PC-3 (cell line): ENCODE measurements around the gene PKN1. TPM values are rescaled to one million over a fixed set of nuclear protein-coding genes. Genes with fewer than 3 reads are reported as not detected.

Experiments
- ATAC-seq: fragments of 200-7000 bp; cut with Tn5 transposase; 2 replicates; pipeline ENCODE4 v1.9.1; 2020; ENCODE audit warnings: mild to moderate bottlenecking, moderate library complexity
- BruUV-seq: library from RNA; stranded (reverse); fragments of 400-500 nt; replicated peaks from 2 replicates; lab custom pipeline; 2021; lab: Mats Ljungman, UMichigan
- CTCF ChIA-PET: fragments of 300-600 bp; sonication (Branson Sonifier 250); formaldehyde crosslinking; loops from one replicate; lab custom pipeline; 2022; ENCODE audit warnings: antibody characterized with exemption; lab: Charles Lee
- POLR2A ChIA-PET: fragments of 300-600 bp; sonication (Branson Sonifier 250); formaldehyde crosslinking; loops from one replicate; lab custom pipeline; 2022; ENCODE audit warnings: antibody characterized with exemption; ENCODE audit not compliant: unreplicated experiment; lab: Charles Lee
- DNase-seq: peaks from one replicate; pipeline ENCODE4 v3.0.0-alpha.2; 2015
- H2AFZ ChIP-seq: fragments of 300-600 bp; sonication (generic); 2 replicates; pipeline ENCODE4 v1.6.0; 2016; ENCODE audit warnings: antibody characterized with exemption, low read length
- H3F3A ChIP-seq: fragments of 300-600 bp; sonication (generic); one replicate; pipeline ENCODE4 v1.6.0; 2017; ENCODE audit warnings: antibody characterized with exemption, low read length, control low read depth, mild to moderate bottlenecking; ENCODE audit not compliant: unreplicated experiment
- H3K27ac ChIP-seq: fragments of 300-600 bp; sonication (generic); 2 replicates; pipeline ENCODE4 v1.5.1; 2016; ENCODE audit warnings: mild to moderate bottlenecking, low read length
- H3K27me3 ChIP-seq: fragments of 300-600 bp; sonication (generic); 2 replicates; pipeline ENCODE4 v1.6.1; 2016; ENCODE audit warnings: low read length, mixed read lengths
- H3K36me3 ChIP-seq: fragments of 300-600 bp; sonication (generic); 2 replicates; pipeline ENCODE4 v1.6.1; 2016; ENCODE audit warnings: low read depth, mixed run types, low read length, mixed read lengths
- H3K4me1 ChIP-seq: fragments of 300-600 bp; sonication (generic); 2 replicates; pipeline ENCODE4 v1.5.1; 2016; ENCODE audit warnings: low read length; ENCODE audit not compliant: insufficient read depth
- H3K4me2 ChIP-seq: fragments of 300-600 bp; sonication (generic); 2 replicates; pipeline ENCODE4 v1.6.0; 2016; ENCODE audit warnings: low read length
- H3K4me3 ChIP-seq: fragments of 300-600 bp; sonication (generic); 2 replicates; pipeline ENCODE4 v1.5.1; 2016; ENCODE audit warnings: mild to moderate bottlenecking, low read length, mixed read lengths
- H3K79me2 ChIP-seq: fragments of 300-600 bp; sonication (generic); 2 replicates; pipeline ENCODE4 v1.6.1; 2017; ENCODE audit warnings: low read length, mixed read lengths
- H3K9ac ChIP-seq: fragments of 300-600 bp; sonication (generic); 2 replicates; pipeline ENCODE4 v1.6.0; 2016; ENCODE audit warnings: mild to moderate bottlenecking, low read length
- H3K9me2 ChIP-seq: fragments of 300-600 bp; sonication (generic); replicated peaks from 2 replicates; pipeline ENCODE4 v1.6.1; 2016; ENCODE audit warnings: mixed run types, low read length, mixed read lengths
- H3K9me3 ChIP-seq: fragments of 300-600 bp; sonication (generic); 2 replicates; pipeline ENCODE4 v1.6.1; 2016; ENCODE audit warnings: low read length, mixed read lengths
- H4K20me1 ChIP-seq: fragments of 300-600 bp; sonication (generic); 2 replicates; pipeline ENCODE4 v1.6.1; 2016; ENCODE audit warnings: low read length, mixed read lengths
- EZH2 ChIP-seq: fragments of 300-600 bp; sonication (generic); IDR thresholded peaks from one replicate; pipeline ENCODE4 v1.6.1; 2017; ENCODE audit warnings: antibody characterized with exemption, mild to moderate bottlenecking, low read length; ENCODE audit not compliant: unreplicated experiment
- EZH2phosphoT487 ChIP-seq: fragments of 300-600 bp; sonication (generic); IDR thresholded peaks from 2 replicates; pipeline ENCODE4 v1.6.1; 2018; ENCODE audit warnings: mild to moderate bottlenecking, antibody characterized with exemption, low read length, borderline replicate concordance
- intact Hi-C: fragments of 100-400 bp; cut with micrococcal nuclease; formaldehyde crosslinking; loops from 2 replicates; pipeline ENCODE4 v1.9.0; 2023
- total RNA-seq: library from RNA; depleted of rRNA; stranded (reverse); fragments of >200 nt; gene quantifications from 2 replicates; pipeline ENCODE4 v1.2.3, GENCODE V29; 2014
- TF ChIP-seq, protein P1 (sequence below): fragments of 300-600 bp; sonication (generic); conservative IDR thresholded peaks from 2 replicates; pipeline ENCODE4 v1.5.1; 2017; ENCODE audit warnings: antibody characterized with exemption, low read depth, mild to moderate bottlenecking, low read length

The PKN1 gene
- total RNA-seq, 1 experiment from 2014 or later = 186 TPM

DNA sequence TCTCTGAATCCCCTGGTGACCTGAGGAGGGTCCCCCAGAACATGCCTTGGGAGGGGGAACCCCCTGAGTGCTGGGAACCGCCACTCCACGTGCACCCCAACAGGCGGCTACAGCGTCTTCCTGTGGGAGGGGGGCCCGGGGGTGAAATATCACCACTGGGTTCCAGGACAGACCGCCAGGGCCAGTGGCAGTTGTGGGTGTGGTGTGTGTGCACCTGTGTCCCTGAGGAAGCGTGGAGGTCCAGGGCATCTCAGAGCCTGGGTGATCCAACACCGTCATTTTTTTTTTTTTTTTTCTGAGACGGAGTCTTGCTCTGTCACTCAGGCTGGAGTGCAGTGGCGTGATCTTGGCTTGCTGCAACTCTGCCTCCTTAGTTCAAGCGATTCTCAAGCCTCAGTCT is 47.6 kb upstream of the PKN1 start:
- H3K9ac ChIP-seq = no peak overlapping the region
- DNase-seq (no peak), ATAC-seq (no peak)
- H3K36me3 ChIP-seq = peaks cover 3% of the 10 kb centered on the region; the same call in 1 of the 2 replicates
- TF ChIP-seq EZH2 = no peak
- TF ChIP-seq, protein P1, sequence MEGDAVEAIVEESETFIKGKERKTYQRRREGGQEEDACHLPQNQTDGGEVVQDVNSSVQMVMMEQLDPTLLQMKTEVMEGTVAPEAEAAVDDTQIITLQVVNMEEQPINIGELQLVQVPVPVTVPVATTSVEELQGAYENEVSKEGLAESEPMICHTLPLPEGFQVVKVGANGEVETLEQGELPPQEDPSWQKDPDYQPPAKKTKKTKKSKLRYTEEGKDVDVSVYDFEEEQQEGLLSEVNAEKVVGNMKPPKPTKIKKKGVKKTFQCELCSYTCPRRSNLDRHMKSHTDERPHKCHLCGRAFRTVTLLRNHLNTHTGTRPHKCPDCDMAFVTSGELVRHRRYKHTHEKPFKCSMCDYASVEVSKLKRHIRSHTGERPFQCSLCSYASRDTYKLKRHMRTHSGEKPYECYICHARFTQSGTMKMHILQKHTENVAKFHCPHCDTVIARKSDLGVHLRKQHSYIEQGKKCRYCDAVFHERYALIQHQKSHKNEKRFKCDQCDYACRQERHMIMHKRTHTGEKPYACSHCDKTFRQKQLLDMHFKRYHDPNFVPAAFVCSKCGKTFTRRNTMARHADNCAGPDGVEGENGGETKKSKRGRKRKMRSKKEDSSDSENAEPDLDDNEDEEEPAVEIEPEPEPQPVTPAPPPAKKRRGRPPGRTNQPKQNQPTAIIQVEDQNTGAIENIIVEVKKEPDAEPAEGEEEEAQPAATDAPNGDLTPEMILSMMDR = no peak
- TF ChIP-seq EZH2phosphoT487 = no peak
- no peaks in the 10 kb centered on the region for H3F3A ChIP-seq
- intact Hi-C loops = loop anchor here (10.0 kb wide), 1 partner anchor 251 kb away; the partner anchor contains the start of gene ASF1B
- no peaks in the 10 kb centered on the region for H3K9me2 ChIP-seq
- no peaks in the 10 kb centered on the region for H3K27me3 ChIP-seq
- H3K4me1 ChIP-seq = peaks cover 31% of the 10 kb centered on the region
- no peak overlapping the region for H3K4me2 ChIP-seq
- no TSS peak for BruUV-seq
- no peaks in the 10 kb centered on the region for H3K9me3 ChIP-seq
- peaks cover 54% of the 10 kb centered on the region for H3K79me2 ChIP-seq
- POLR2A ChIA-PET = no interaction called here
- H2AFZ ChIP-seq = no peak overlapping the region
- H3K27ac ChIP-seq = no peak overlapping the region
- H4K20me1 ChIP-seq = peaks cover 14% of the 10 kb centered on the region; the same call in 1 of the 2 replicates
- CTCF ChIA-PET = interaction anchor here (1.2 kb wide), 1 partner anchor 249 kb away, joined by 4 read pairs; the partner anchor contains the start of gene ASF1B
- no peak overlapping the region for H3K4me3 ChIP-seq

DNA sequence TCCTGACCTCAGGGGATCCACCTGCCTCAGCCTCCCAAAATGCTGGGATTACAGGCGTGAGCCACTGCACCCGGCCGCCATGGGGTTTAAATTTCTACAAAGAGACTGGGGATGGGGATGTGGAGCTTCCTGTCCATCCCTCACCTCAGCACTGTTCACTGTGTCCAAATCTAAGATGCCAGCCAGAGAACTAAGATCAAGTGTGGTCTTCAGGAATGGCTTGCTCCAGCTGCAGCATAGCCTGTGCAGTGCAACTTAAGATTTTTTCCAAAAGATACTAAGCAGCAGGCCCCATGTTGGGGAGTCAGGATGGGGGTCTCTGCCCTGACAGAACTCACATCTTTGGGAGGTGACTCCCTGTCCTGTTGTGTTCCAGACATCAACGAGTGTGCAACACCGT is 42.6 kb upstream of the PKN1 start:
- no peak overlapping the region for H3K9ac ChIP-seq

DNA sequence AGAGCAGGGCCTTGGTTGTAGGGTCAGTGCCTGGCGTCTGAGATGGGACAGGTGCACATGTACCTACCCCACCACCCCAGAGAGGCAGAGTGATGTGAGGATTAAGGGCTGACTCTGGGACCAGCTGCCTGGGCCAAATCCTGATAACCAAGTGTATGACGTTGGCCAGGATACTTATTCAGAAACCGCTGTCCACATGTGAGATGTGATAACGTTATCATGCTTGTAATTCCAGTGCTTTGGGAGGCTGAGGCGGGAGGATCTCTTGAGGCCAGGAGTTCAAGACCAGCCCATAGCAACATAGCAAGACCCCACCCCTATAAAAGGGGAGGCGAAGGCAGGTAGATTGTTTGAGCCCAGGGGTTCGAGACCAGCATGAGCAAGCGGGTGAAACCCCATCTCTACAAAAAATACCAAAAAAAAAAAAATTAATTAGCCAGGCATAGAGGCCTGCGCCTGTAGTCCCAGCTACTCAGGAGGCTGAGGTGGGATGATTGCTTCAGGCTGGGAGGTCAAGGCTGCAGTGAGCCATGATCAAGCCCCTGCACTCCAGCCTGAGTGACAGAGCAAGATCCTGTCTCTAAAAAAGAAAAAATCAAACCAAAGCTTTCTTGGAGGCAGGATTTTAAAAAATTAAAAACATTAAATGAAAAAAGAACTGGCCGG is 41.8 kb upstream of the PKN1 start:
- Histone ChIP-seq H2AFZ (no peak overlapping the region), H3K36me3 (peaks cover 50% of the 10 kb centered on the region), H3K79me2 (peaks cover 4% of the 10 kb centered on the region; the same call in 1 of the 2 replicates), H3K4me1 (no peaks in the 10 kb centered on the region), H3K27ac (no peak overlapping the region), H3K27me3 (no peaks in the 10 kb centered on the region), H3K9me2 (no peaks in the 10 kb centered on the region), H3K9ac (no peak overlapping the region), H3K4me3 (no peak overlapping the region), H4K20me1 (no peaks in the 10 kb centered on the region), H3F3A (no peaks in the 10 kb centered on the region), H3K4me2 (no peak overlapping the region), H3K9me3 (no peaks in the 10 kb centered on the region)
- intact Hi-C loops = no loop called here
- BruUV-seq = no TSS peak
- DNase-seq = no peak
- ATAC-seq = no peak
- POLR2A ChIA-PET = no interaction called here
- CTCF ChIA-PET = no interaction called here
- no peak for TF ChIP-seq EZH2
- TF ChIP-seq, protein P1 = no peak
- no peak for TF ChIP-seq EZH2phosphoT487

More for the DNA sequence above, 42.6 kb upstream of the PKN1 start:
- Histone ChIP-seq H4K20me1 (peaks cover under 1% of the 10 kb centered on the region; the same call in 1 of the 2 replicates), H3K27me3 (no peaks in the 10 kb centered on the region), H3K36me3 (peaks cover 43% of the 10 kb centered on the region), H3K9me3 (no peaks in the 10 kb centered on the region), H3K27ac (no peak overlapping the region), H3K9me2 (no peaks in the 10 kb centered on the region), H3K79me2 (peaks cover 11% of the 10 kb centered on the region), H2AFZ (no peak overlapping the region), H3K4me3 (no peak overlapping the region), H3K4me1 (no peaks in the 10 kb centered on the region), H3F3A (no peaks in the 10 kb centered on the region), H3K4me2 (no peak overlapping the region)
- intact Hi-C loops = no loop called here
- no peak for DNase-seq
- CTCF ChIA-PET = interaction anchor here (0.6 kb wide), 1 partner anchor 12 kb away, joined by 4 read pairs; no protein-coding TSS in a partner anchor
- ATAC-seq = no peak
- TF ChIP-seq EZH2 = no peak
- TF ChIP-seq EZH2phosphoT487 = no peak
- no TSS peak for BruUV-seq
- POLR2A ChIA-PET = no interaction called here
